HepG2 (cell line): ENCODE measurements around the gene ANKRD29. TPM values are rescaled to one million over a fixed set of nuclear protein-coding genes. Genes with fewer than 3 reads are reported as not detected.

ENCODE experiments used
- ARNTL ChIP-seq: sonication (generic); formaldehyde crosslinking; IDR thresholded peaks from 2 replicates; pipeline ENCODE4 v1.4.0; 2020; ENCODE audit warnings: mild to moderate bottlenecking, missing genetic modification reagents
- CEBPG ChIP-seq: IDR thresholded peaks from 2 replicates; pipeline ENCODE4 v1.6.1; 2016
- DPF2 ChIP-seq: sonication (generic); formaldehyde crosslinking; IDR thresholded peaks from 2 replicates; pipeline ENCODE4 v1.4.0; 2020; ENCODE audit warnings: mild to moderate bottlenecking, low read depth, missing genetic modification reagents, borderline replicate concordance
- MED8 ChIP-seq: sonication (generic); formaldehyde crosslinking; IDR thresholded peaks from 2 replicates; pipeline ENCODE4 v1.8.1; 2023; ENCODE audit warnings: mild to moderate bottlenecking, missing genetic modification reagents; ENCODE audit not compliant: insufficient replicate concordance
- SCMH1 ChIP-seq: sonication (generic); formaldehyde crosslinking; IDR thresholded peaks from 2 replicates; pipeline ENCODE4 v1.9.0; 2021; ENCODE audit warnings: missing genetic modification reagents, mild to moderate bottlenecking, borderline replicate concordance
- TRIM24 ChIP-seq: sonication (generic); formaldehyde crosslinking; IDR thresholded peaks from 2 replicates; pipeline ENCODE4 v1.8.0; 2022; ENCODE audit warnings: mild to moderate bottlenecking, missing genetic modification reagents
- YEATS4 ChIP-seq: sonication (generic); formaldehyde crosslinking; IDR thresholded peaks from 2 replicates; pipeline ENCODE4 v1.4.0; 2020; ENCODE audit warnings: missing genetic modification reagents, borderline replicate concordance
- ZBTB20 ChIP-seq: sonication (generic); formaldehyde crosslinking; IDR thresholded peaks from 2 replicates; pipeline ENCODE4 v1.8.1; 2023; ENCODE audit warnings: missing genetic modification reagents, low read depth, mild to moderate bottlenecking, borderline replicate concordance
- ZFAT ChIP-seq: sonication (generic); formaldehyde crosslinking; conservative IDR thresholded peaks from 2 replicates; pipeline ENCODE4 v1.8.1; 2023; ENCODE audit warnings: missing genetic modification reagents, inconsistent platforms
- ZNF20 ChIP-seq: sonication (generic); formaldehyde crosslinking; IDR thresholded peaks from 2 replicates; pipeline ENCODE4 v1.4.0; 2020; ENCODE audit warnings: mild to moderate bottlenecking, moderate library complexity, missing genetic modification reagents
- ZNF230 ChIP-seq: sonication (generic); formaldehyde crosslinking; IDR thresholded peaks from 2 replicates; pipeline ENCODE4 v1.4.0; 2020; ENCODE audit warnings: mild to moderate bottlenecking, missing genetic modification reagents
- ZNF713 ChIP-seq: sonication (generic); formaldehyde crosslinking; IDR thresholded peaks from 2 replicates; pipeline ENCODE4 v1.4.0; 2020; ENCODE audit warnings: mild to moderate bottlenecking, missing genetic modification reagents
- ZNF800 ChIP-seq: sonication (generic); formaldehyde crosslinking; IDR thresholded peaks from 2 replicates; pipeline ENCODE4 v1.4.0; 2020; ENCODE audit warnings: missing genetic modification reagents
- polyA plus RNA-seq, 8 experiments: library from polyadenylated mRNA; depleted of rRNA in 3 of 8; stranded (reverse) in 7 of 8; unstranded in 1 of 8; fragments of >200 nt; fragmentation: Illumina TruSeq in 4 of 8; extraction: Trizol in 4 of 8; gene quantifications; 2 replicates each; pipeline versions ENCODE4 v1.2.1 to v1.2.3, GENCODE V29; 2011 to 2016; ENCODE audit warnings: low read depth in 4 of 8, missing spikeins in 1 of 8, mixed read lengths in 1 of 8; ENCODE audit not compliant: insufficient read depth in 1 of 8
- total RNA-seq, 5 experiments: library from RNA; depleted of rRNA; stranded (reverse); fragments of >200 nt; fragmentation: Illumina TruSeq; extraction: Trizol; gene quantifications; 2 replicates each; pipeline ENCODE4 v1.2.3, GENCODE V29; 2016; ENCODE audit warnings: low read depth in 1 of 5
- TF ChIP-seq, protein P1 (sequence below): sonication (generic); formaldehyde crosslinking; conservative IDR thresholded peaks from 2 replicates; pipeline ENCODE4 v1.4.0; 2020; ENCODE audit warnings: missing genetic modification reagents
- TF ChIP-seq, protein P2 (sequence below): sonication (generic); formaldehyde crosslinking; IDR thresholded peaks from 2 replicates; pipeline ENCODE4 v1.4.0; 2020; ENCODE audit warnings: missing genetic modification reagents, borderline replicate concordance
- TF ChIP-seq, protein P3 (sequence below): sonication (generic); formaldehyde crosslinking; IDR thresholded peaks from 2 replicates; pipeline ENCODE4 v1.5.1; 2020; ENCODE audit warnings: mild to moderate bottlenecking, missing genetic modification reagents, moderate library complexity

The ANKRD29 gene
- total and polyA plus RNA-seq, 2 of the 13 experiments (the other 11 are each of a cell fraction or from before 2014, with no cell fraction given) = not detected

- TF ChIP-seq ZNF800 (peak; percentile 38; the same call in 1 of the 2 replicates), MED8 (no peak), DPF2 (CRISPR knock-in tag) (no peak), TRIM24 (CRISPR knock-in tag) (no peak), ARNTL (0 out of 2 replicates have a peak, but pooled peaks have one; percentile 42), ZNF713 (no peak), ZNF230 (CRISPR knock-in tag) (0 out of 2 replicates have a peak, but pooled peaks have one; percentile 22), YEATS4 (CRISPR knock-in tag) (peak; percentile 92), ZBTB20 (CRISPR knock-in tag) (peak; percentile 22; the same call in 1 of the 2 replicates), ZFAT (no peak), CEBPG (CRISPR knock-in tag) (no peak), SCMH1 (no peak), ZNF20 (CRISPR knock-in tag) (0 out of 2 replicates have a peak, but pooled peaks have one; percentile 47)
- TF ChIP-seq, protein P1, sequence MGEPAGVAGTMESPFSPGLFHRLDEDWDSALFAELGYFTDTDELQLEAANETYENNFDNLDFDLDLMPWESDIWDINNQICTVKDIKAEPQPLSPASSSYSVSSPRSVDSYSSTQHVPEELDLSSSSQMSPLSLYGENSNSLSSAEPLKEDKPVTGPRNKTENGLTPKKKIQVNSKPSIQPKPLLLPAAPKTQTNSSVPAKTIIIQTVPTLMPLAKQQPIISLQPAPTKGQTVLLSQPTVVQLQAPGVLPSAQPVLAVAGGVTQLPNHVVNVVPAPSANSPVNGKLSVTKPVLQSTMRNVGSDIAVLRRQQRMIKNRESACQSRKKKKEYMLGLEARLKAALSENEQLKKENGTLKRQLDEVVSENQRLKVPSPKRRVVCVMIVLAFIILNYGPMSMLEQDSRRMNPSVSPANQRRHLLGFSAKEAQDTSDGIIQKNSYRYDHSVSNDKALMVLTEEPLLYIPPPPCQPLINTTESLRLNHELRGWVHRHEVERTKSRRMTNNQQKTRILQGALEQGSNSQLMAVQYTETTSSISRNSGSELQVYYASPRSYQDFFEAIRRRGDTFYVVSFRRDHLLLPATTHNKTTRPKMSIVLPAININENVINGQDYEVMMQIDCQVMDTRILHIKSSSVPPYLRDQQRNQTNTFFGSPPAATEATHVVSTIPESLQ = no peak
- TF ChIP-seq, protein P2, sequence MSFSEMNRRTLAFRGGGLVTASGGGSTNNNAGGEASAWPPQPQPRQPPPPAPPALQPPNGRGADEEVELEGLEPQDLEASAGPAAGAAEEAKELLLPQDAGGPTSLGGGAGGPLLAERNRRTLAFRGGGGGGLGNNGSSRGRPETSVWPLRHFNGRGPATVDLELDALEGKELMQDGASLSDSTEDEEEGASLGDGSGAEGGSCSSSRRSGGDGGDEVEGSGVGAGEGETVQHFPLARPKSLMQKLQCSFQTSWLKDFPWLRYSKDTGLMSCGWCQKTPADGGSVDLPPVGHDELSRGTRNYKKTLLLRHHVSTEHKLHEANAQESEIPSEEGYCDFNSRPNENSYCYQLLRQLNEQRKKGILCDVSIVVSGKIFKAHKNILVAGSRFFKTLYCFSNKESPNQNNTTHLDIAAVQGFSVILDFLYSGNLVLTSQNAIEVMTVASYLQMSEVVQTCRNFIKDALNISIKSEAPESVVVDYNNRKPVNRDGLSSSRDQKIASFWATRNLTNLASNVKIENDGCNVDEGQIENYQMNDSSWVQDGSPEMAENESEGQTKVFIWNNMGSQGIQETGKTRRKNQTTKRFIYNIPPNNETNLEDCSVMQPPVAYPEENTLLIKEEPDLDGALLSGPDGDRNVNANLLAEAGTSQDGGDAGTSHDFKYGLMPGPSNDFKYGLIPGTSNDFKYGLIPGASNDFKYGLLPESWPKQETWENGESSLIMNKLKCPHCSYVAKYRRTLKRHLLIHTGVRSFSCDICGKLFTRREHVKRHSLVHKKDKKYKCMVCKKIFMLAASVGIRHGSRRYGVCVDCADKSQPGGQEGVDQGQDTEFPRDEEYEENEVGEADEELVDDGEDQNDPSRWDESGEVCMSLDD (CRISPR knock-in tag) = 0 out of 2 replicates have a peak, but pooled peaks have one; percentile 42
- TF ChIP-seq, protein P3, sequence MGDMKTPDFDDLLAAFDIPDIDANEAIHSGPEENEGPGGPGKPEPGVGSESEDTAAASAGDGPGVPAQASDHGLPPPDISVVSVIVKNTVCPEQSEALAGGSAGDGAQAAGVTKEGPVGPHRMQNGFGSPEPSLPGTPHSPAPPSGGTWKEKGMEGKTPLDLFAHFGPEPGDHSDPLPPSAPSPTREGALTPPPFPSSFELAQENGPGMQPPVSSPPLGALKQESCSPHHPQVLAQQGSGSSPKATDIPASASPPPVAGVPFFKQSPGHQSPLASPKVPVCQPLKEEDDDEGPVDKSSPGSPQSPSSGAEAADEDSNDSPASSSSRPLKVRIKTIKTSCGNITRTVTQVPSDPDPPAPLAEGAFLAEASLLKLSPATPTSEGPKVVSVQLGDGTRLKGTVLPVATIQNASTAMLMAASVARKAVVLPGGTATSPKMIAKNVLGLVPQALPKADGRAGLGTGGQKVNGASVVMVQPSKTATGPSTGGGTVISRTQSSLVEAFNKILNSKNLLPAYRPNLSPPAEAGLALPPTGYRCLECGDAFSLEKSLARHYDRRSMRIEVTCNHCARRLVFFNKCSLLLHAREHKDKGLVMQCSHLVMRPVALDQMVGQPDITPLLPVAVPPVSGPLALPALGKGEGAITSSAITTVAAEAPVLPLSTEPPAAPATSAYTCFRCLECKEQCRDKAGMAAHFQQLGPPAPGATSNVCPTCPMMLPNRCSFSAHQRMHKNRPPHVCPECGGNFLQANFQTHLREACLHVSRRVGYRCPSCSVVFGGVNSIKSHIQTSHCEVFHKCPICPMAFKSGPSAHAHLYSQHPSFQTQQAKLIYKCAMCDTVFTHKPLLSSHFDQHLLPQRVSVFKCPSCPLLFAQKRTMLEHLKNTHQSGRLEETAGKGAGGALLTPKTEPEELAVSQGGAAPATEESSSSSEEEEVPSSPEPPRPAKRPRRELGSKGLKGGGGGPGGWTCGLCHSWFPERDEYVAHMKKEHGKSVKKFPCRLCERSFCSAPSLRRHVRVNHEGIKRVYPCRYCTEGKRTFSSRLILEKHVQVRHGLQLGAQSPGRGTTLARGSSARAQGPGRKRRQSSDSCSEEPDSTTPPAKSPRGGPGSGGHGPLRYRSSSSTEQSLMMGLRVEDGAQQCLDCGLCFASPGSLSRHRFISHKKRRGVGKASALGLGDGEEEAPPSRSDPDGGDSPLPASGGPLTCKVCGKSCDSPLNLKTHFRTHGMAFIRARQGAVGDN (CRISPR knock-in tag) = peak; percentile 91
Observed at GRCh38 chr18:23586249-23587196, 76.2 kb downstream of the ANKRD29 start, which contains the start of gene NPC1 (continued).
